Left lobe of liver (tissue), 2 donors: ENCODE data around the gene PRM2. TPM values are rescaled to one million over a fixed set of nuclear protein-coding genes. Genes with fewer than 3 reads are reported as not detected.

Experiments
- ATAC-seq: fragments of 200-7000 bp; cut with Tn5 transposase; one replicate; pipeline ENCODE4 v1.9.1; 2020; ENCODE audit warnings: mild to moderate bottlenecking, moderate library complexity
- DNase-seq: peaks from one replicate; pipeline ENCODE4 v3.0.0-alpha.2; 2020; ENCODE audit warnings: low spot score
- total RNA-seq: library from RNA; stranded (reverse); gene quantifications from one replicate; pipeline ENCODE4 v1.2.1, GENCODE V29; 2021
- donor health status: DM: no; HTN: no; CAD: no; lungs with moderate emphysema.
- donor health status: DM: no; HTN: yes; CAD: no.

PRM2 gene
- total RNA-seq, 1 donor from 2014 or later, result not detected

DNA sequence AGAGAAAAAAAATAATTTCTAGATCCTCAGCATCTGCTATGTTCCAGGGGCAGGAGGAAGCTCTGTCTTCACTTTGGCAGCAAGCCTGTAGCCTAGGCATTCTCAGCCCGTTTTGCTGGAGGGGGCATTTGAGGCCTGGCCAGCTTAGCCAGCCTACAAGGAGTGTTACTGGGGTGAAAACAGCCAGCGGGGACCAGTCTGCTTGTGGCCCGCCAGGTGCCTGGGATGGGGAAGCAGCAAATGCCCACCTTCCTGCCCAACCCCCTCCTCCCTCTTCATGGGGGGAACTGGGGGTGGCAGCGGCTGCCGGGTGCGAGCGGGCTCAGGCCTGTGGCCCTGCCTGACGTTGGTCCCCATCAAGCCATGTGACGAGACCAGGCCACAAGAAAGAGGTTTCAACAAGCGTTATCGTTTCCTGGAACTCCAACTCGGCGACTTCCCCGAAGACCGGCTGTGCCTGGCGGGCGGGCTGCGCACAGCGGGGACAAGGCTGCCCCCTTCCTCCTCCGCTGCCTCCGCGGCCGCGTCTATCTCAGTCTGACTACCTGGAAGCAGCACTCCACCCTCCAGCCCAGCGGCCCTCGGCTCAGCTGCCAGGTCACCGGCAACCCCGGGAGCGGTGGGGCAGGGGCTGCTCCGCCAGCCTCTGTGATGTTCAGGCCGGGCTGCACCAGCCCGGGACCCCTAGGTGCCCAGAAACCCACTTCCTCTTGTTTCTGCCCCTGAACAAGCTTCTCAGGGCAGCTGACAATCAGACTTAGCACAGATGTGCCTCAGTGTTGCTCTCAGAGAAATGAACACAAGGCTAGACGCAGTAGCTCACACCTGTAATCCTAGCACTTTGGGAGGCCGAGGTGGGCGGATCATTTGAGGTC is 43.2 kb downstream of the PRM2 start:
- DNase-seq (no peak), ATAC-seq (no peak)

DNA sequence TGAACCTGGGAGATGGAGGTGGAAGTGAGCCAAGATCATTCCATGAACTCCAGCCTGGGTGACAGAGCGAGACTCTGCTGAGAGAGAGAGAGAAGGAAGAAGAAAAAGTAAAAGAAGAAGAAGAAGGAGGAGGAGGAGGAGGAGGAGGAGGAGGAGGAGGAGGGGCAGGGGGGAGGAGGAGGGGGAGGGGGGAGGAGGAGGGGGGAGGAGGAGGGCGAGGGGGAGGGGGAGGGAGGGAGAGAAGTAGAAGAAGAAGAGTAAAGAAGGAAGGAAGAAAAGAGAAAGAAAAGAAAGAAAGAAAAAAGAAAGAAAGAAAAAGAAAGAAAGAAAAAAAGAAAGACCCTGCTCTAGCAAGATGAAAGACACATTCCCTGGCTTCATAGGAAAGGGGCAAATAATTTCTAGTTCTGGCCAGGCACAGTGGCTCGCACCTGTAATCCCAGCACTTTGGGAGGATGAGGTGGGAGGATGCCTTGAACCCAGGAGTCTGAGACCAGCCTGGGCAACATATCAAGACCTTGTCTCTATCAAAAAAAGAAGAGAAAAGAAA is 43.9 kb downstream of the PRM2 start:
- DNase-seq (no peak), ATAC-seq (no peak)

DNA sequence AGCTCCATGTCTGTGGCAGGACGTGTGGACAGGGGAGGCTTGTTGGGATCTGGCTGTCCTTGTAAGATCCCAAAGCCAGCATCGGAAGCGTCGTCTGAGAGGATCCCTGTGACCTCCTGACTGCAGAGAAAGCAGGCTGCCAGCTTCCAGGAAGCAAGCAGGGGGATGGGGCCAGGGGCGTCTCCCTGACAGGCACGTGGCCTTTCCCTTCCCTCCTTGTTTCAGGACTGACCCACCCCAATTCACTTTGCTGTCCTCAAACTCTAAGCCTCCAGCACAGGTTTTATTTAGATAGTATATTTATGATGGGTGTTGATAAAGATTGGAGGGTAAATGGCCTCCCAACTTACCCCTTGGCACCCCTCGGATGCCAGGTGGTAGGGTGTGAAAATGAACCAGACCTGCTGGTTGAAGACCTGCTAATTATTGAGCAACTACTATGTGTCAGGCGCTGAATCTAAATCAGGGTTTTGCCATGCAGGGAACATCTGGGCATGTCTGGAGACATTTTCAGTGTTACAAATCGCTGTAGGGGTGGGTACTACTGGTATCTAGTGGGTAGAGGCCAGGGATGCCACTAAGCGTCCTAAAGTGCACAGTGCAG is 44.8 kb downstream of the PRM2 start:
- ATAC-seq (no peak), DNase-seq (no peak)

DNA sequence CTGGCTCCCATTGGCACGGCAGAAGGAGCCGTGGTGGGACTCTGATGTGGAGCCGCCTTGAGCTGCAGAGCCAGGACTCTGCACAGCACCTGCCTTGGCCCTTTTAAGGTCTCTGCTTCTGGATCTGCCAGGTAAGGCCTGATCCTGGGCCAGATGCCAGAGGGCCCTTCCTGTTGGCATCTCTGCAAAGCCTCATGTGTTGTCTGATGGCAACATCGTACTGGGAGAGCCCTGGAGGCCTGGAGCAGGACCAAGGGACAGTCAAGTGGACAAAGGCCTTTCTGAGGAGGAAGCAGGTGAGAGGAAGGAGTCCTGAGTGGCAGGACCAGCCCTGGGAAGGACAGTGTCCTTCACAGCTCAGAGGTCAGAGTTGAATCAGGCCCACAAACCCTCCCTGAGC is 46.4 kb downstream of the PRM2 start:
- ATAC-seq (peak; percentile 91), DNase-seq (peak; percentile 90)

DNA sequence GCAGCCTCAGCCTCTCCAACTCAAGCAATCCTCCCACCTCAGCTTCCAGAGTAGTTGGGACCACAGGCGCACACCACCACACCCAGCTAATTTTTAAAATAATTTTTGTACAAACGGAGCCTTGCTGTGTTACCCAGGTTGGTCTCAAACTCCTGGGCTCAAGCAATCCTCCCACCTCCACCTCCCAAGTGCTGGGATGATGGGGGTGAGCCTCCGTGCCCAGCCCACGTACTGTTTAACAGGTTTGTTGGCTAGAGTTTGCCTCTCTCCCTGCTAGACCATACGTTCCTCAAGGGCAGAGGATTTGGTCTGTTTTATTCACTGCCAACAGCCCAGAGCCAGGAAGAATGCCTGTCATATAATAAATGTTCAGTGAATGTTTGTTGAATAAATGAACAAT is 46.8 kb downstream of the PRM2 start:
- DNase-seq (no peak), ATAC-seq (no peak)

DNA sequence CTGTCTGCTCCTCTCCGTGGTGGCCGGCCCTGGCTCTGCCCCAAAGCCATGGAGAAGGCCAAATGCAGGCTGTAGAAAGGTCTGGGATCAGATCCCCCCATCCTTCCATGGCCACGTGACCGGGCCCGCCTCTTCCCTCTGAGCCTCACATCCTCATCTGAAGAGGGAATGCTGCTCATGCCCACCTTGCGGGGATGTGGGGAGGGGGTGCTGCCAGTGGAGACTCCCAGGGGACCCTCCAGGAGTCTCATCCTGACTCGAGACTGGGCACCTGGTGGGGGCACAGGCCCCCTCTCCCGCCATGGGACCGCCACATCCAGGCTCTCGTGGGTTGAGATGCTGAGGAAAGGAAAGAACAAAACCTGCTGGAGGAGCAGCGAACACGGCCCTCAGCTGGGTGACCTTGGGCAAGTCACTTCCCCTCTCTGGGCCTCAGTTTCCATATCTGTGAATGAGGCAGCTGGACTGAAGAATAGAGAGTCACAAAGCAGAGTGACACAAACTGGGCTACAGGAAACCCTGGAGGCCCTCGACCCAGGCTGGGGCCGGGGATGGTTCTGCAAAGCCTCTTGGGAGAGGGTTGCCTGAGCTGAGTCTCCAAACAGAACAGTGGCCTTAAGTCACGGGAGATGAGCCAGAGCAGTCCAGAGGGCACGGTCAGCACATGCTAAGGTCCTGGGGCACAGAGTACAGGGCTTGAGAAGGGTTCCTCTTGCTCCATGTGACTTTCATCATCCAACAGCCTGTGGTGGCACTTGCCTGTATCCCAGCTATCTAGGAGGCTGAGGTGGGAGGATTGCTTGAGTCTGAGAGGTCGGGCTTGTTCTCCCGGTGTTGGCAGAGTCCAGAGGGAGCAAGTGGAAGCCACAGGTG is 50.4 kb downstream of the PRM2 start:
- ATAC-seq (no peak), DNase-seq (no peak)

Other genes with a start within 250 kb of the PRM2 start
- gene SOCS1, start 20.3 kb downstream of the PRM2 start, total RNA-seq, result 0.91 TPM
- not detected for gene TNP2, start 7.2 kb downstream of the PRM2 start, total RNA-seq
- not detected for gene PRM3, start 2.9 kb downstream of the PRM2 start, total RNA-seq
- gene PRM1, start 4.8 kb upstream of the PRM2 start, total RNA-seq, result not detected
- gene RMI2, start 69.0 kb upstream of the PRM2 start, total RNA-seq, result 0.70 TPM